A673 (cell line): ENCODE measurements around the gene HIP1R. TPM values are rescaled to one million over a fixed set of nuclear protein-coding genes. Genes with fewer than 3 reads are reported as not detected.
"Not testable (repeated sequence)": the region's sequence is repeated elsewhere in the genome, so short reads cannot be mapped to it uniquely, and the experiment has no call there.

Experiments used
- BruUV-seq: library from RNA; stranded (reverse); fragments of 400-500 nt; replicated peaks from 2 replicates; lab custom pipeline; 2021; lab: Mats Ljungman, UMichigan
- CTCF ChIA-PET: fragments of 300-600 bp; sonication (Branson Sonifier 250); formaldehyde crosslinking; loops from one replicate; lab custom pipeline; 2022; ENCODE audit warnings: antibody characterized with exemption; lab: Charles Lee
- POLR2A ChIA-PET: fragments of 300-600 bp; sonication (Branson Sonifier 250); formaldehyde crosslinking; loops from one replicate; lab custom pipeline; 2022; ENCODE audit warnings: antibody characterized with exemption; ENCODE audit not compliant: low non-redundant PET; lab: Charles Lee
- DNase-seq: peaks from one replicate; pipeline ENCODE4 v3.0.0-alpha.2; 2015; ENCODE audit warnings: low spot score
- H3K27ac ChIP-seq: fragments of 200-600 bp; sonication (generic); 2 replicates; pipeline ENCODE4 v1.5.1; 2016; ENCODE audit warnings: mixed run types, low read depth, mild to moderate bottlenecking, mixed read lengths, antibody characterized with exemption, low read length; ENCODE audit not compliant: poor library complexity, severe bottlenecking
- H3K27me3 ChIP-seq: fragments of 200-600 bp; sonication (generic); replicated peaks from 2 replicates; pipeline ENCODE4 v1.6.1; 2017; ENCODE audit warnings: mixed run types, low read depth, mild to moderate bottlenecking, mixed read lengths, antibody characterized with exemption, low read length; ENCODE audit not compliant: insufficient read depth, poor library complexity
- H3K36me3 ChIP-seq: fragments of 200-600 bp; sonication (generic); 2 replicates; pipeline ENCODE4 v1.6.1; 2016; ENCODE audit warnings: mixed run types, mild to moderate bottlenecking, mixed read lengths, antibody characterized with exemption, low read length; ENCODE audit not compliant: insufficient read depth, poor library complexity, severe bottlenecking
- H3K4me1 ChIP-seq: fragments of 200-600 bp; sonication (generic); 2 replicates; pipeline ENCODE4 v1.6.1; 2017; ENCODE audit warnings: mixed run types, mild to moderate bottlenecking, mixed read lengths, antibody characterized with exemption, low read length; ENCODE audit not compliant: insufficient read depth, poor library complexity, severe bottlenecking
- H3K4me3 ChIP-seq: fragments of 200-600 bp; sonication (generic); 2 replicates; pipeline ENCODE4 v1.5.1; 2016; ENCODE audit warnings: low read depth, mixed run types, mild to moderate bottlenecking, mixed read lengths, low read length; ENCODE audit not compliant: poor library complexity, severe bottlenecking
- H3K9me3 ChIP-seq: fragments of 200-600 bp; sonication (generic); 2 replicates; pipeline ENCODE4 v1.6.1; 2016; ENCODE audit warnings: mixed run types, low read depth, mild to moderate bottlenecking, mixed read lengths, antibody characterized with exemption, low read length; ENCODE audit not compliant: poor library complexity, severe bottlenecking
- CTCF ChIP-seq: fragments of 300-800, 200-600 bp; sonication (generic); conservative IDR thresholded peaks from 2 replicates; pipeline ENCODE4 v1.5.1; 2017; ENCODE audit warnings: low read depth, mild to moderate bottlenecking, antibody characterized with exemption, low read length, moderate library complexity, mixed read lengths
- EZH2 ChIP-seq: fragments of 200-600 bp; sonication (generic); IDR thresholded peaks from 2 replicates; pipeline ENCODE4 v1.6.1; 2017; ENCODE audit warnings: borderline replicate concordance, low read depth, mild to moderate bottlenecking, mixed read lengths, antibody characterized with exemption, low read length; ENCODE audit not compliant: poor library complexity, severe bottlenecking
- intact Hi-C: fragments of 100-400 bp; cut with micrococcal nuclease; formaldehyde crosslinking; loops from one replicate; pipeline ENCODE4 v1.10.0; 2022; ENCODE audit not compliant: unreplicated experiment
- total RNA-seq: library from RNA; stranded (reverse); gene quantifications from 2 replicates; pipeline ENCODE4 v1.2.3, GENCODE V29; 2021

HIP1R gene
- total RNA-seq, 1 experiment from 2014 or later = 30.4 TPM

GRCh38 chr12:122888232-122888752 is 53.0 kb downstream of the HIP1R start:
- no peak for TF ChIP-seq EZH2
- no peak for TF ChIP-seq CTCF
- CTCF ChIA-PET = interaction anchor here (0.5 kb wide), 1 partner anchor 695 kb away, joined by 6 read pairs; no protein-coding TSS in a partner anchor
- no TSS peak for BruUV-seq
- Histone ChIP-seq H3K27ac (peak overlapping the region; percentile 72), H3K4me3 (peak overlapping the region; percentile 28), H3K27me3 (no peaks in the 10 kb centered on the region), H3K4me1 (peaks cover 64% of the 10 kb centered on the region), H3K9me3 (no peaks in the 10 kb centered on the region), H3K36me3 (no peaks in the 10 kb centered on the region)
- DNase-seq = peak; percentile 68
- POLR2A ChIA-PET = interaction anchor here (0.6 kb wide), 1 partner anchor 436 kb away, joined by 12 read pairs; no protein-coding TSS in a partner anchor
- intact Hi-C loops = no loop called here

- Histone ChIP-seq H3K27me3 (no peaks in the 10 kb centered on the region), H3K36me3 (no peaks in the 10 kb centered on the region), H3K9me3 (no peaks in the 10 kb centered on the region), H3K4me1 (peaks cover 69% of the 10 kb centered on the region), H3K27ac (no peak overlapping the region), H3K4me3 (no peak overlapping the region)
- CTCF ChIA-PET = no interaction called here
- intact Hi-C loops = no loop called here
- no peak for DNase-seq
- BruUV-seq = no TSS peak
- POLR2A ChIA-PET = no interaction called here
- no peak for TF ChIP-seq CTCF
- TF ChIP-seq EZH2 = no peak
Measured at GRCh38 chr12:122889761-122890520, 54.7 kb downstream of the HIP1R start.

GRCh38 chr12:122891661-122892525 is 56.6 kb downstream of the HIP1R start:
- no peak for TF ChIP-seq EZH2
- no peak for TF ChIP-seq CTCF
- no peak overlapping the region for H3K4me3 ChIP-seq
- intact Hi-C loops = no loop called here
- no peaks in the 10 kb centered on the region for H3K36me3 ChIP-seq
- H3K27ac ChIP-seq = peak overlapping the region; percentile 62
- peaks cover 61% of the 10 kb centered on the region for H3K4me1 ChIP-seq
- ChIA-PET POLR2A (interaction anchor here (0.7 kb wide), 1 partner anchor 130 kb away, joined by 3 read pairs; no protein-coding TSS in a partner anchor), CTCF (interaction anchor here (0.6 kb wide), 1 partner anchor 12 kb away, joined by 3 read pairs; no protein-coding TSS in a partner anchor)
- peak; percentile 35 for DNase-seq
- no TSS peak for BruUV-seq
- H3K27me3 ChIP-seq = no peaks in the 10 kb centered on the region
- no peaks in the 10 kb centered on the region for H3K9me3 ChIP-seq

GRCh38 chr12:122892724-122893123 is 57.5 kb downstream of the HIP1R start:
- H3K27ac ChIP-seq, POLR2A ChIA-PET, H3K9me3 ChIP-seq, intact Hi-C loops, H3K27me3 ChIP-seq, CTCF ChIA-PET, H3K4me3 ChIP-seq, DNase-seq, H3K36me3 ChIP-seq, BruUV-seq: not testable (repeated sequence)
- peaks cover 53% of the 10 kb centered on the region for H3K4me1 ChIP-seq
